SIG-M5 (cell line): ENCODE measurements around the gene CNKSR2.

Experiments
- DNase-seq: peaks from one replicate; lab custom pipeline; 2025; lab: John Stamatoyannopoulos, UW

The CNKSR2 gene

GRCh38 chrX:21374163-21374993 lies at the start of gene CNKSR2:
CNKSR2 (plus strand) TSS chrX:21374418; CDS start chrX:21374898, 480 bp downstream.
- DNase-seq, result no peak

DNA sequence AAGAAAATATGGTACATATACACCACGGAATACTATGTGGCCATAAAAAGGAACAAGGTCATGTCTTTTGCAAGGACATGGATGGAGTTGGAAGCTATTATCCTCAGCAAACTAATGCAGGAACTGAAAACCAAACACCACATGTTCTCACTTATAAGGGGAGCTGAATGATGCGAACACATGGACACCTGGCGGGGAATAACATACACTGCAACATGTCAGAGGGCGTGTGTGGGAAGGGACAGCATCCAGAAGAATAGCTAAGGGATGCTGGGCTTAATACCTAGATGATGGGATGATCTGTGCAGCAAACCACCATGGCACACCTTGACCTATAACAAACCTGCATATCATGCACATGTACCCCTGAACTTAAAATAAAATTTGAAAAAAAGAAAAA lies 19.5 kb upstream of the CNKSR2 start:
- no peak for DNase-seq

GRCh38 chrX:21355831-21356230 lies 18.4 kb upstream of the CNKSR2 start:
- DNase-seq, result no peak

GRCh38 chrX:21369613-21370012 lies 4.6 kb upstream of the CNKSR2 start:
- no peak for DNase-seq

GRCh38 chrX:21373001-21373400 lies 1.2 kb upstream of the CNKSR2 start:
- no peak for DNase-seq

DNA sequence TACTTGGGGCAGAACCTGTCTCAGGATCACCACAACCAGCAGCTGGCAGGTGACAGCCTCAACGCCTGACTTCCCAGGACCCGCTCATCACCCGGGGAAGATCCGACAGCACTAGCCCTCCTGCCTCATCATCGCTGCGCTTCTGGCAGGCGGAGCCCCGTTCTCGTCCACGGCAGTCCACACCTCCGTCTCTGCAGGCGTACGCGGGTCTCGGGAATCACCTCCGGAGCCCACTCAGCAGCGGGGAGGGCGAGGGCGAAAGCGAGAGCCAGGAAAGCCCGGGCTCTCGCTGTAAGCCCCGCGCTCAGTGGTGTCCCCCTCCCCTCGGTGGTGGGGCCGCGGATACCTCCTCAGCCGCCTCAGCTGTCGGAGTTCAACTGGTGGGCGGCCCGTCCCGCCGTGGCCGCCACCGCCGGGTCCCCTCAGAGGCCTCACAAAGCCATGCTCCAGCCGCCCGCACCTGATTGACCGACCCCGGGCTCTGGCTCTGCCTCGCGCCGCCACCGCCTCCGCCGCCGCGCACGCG lies 518 bp upstream of the CNKSR2 start:
- no peak for DNase-seq

DNA sequence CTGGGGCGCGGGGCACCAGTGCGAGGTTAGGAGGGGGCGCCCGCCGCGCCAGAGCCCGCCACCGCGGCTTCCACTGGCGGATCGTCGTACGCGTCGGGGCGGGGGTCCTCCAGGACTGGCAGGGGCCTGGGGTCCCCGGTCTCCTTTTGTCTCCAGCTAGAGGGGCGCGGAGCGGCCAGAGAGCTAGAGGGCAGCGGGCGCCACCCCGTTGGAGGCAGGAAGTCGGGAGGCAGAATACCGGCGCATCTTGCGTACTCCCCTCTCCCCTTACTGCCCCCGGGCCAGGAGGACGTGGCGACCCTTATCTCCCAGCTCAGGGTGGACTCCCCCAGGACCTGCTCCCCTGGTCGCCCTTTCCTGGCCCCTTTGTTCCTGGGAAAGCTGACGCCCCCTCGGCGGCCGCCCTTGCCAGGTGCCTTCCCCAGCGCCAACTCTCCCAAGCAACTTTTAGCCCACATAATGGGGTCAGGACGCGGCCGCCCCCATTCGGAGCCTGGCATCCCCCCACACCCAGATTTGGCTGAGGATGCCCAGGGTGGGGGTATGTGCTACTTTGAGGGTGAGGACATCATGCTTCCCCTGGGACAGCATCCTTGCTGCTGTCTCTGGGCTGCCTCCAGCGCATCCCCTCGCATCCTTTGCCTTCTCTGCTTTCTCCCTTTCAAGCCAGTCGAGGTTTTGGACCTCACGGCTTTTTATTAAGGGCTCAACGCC lies 933 bp downstream of the CNKSR2 start:
- DNase-seq, result no peak

- no peak for DNase-seq
Measured at GRCh38 chrX:21375708-21376009, 1.4 kb downstream of the CNKSR2 start.

GRCh38 chrX:21376636-21377035 lies 2.4 kb downstream of the CNKSR2 start:
- DNase-seq, result no peak

GRCh38 chrX:21379991-21380390 lies 5.8 kb downstream of the CNKSR2 start:
- DNase-seq, result no peak

- no peak for DNase-seq
Measured at GRCh38 chrX:21382715-21383114, 8.5 kb downstream of the CNKSR2 start.

DNA sequence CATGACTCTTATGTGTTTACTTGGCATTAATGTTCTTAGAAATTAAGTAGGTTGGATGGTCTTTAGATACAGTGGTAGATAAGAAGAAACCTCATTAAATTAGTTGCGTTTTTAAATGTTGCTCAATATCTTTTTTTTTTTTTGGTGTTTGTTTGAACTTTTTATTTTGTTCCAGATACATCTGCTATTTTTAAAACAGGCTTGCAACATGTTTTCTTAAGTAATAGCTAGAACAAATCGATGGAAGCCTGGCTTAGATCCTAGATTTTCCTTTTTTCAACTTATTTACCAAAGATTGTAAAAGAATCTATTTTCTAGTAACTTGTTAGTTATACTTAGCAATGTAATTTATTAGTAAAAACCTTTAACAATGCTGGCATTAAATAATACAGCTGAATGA lies 9.3 kb downstream of the CNKSR2 start:
- no peak for DNase-seq

GRCh38 chrX:21384178-21384577 lies 10.0 kb downstream of the CNKSR2 start:
- DNase-seq, result no peak

DNA sequence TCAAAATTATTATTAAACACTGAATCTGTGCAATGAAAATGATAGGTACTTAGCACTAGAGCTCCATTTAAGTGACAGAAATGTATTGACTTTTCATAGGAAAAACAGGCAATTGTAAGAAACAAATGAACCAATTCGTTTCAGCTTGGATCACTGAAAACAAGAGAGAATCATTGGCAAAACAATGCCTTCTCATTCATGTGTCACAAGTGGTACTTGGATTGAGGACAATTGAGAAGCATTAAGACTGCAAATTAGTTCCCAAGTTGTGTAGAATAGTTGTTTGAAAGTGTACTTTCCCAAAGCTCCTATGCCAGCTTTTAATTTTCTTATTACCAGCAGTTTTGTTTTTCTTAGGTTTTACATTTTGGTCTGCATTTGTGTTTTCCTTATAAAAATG lies 20.6 kb downstream of the CNKSR2 start:
- DNase-seq, result no peak

GRCh38 chrX:21398426-21398825 lies 24.2 kb downstream of the CNKSR2 start:
- DNase-seq, result no peak

DNA sequence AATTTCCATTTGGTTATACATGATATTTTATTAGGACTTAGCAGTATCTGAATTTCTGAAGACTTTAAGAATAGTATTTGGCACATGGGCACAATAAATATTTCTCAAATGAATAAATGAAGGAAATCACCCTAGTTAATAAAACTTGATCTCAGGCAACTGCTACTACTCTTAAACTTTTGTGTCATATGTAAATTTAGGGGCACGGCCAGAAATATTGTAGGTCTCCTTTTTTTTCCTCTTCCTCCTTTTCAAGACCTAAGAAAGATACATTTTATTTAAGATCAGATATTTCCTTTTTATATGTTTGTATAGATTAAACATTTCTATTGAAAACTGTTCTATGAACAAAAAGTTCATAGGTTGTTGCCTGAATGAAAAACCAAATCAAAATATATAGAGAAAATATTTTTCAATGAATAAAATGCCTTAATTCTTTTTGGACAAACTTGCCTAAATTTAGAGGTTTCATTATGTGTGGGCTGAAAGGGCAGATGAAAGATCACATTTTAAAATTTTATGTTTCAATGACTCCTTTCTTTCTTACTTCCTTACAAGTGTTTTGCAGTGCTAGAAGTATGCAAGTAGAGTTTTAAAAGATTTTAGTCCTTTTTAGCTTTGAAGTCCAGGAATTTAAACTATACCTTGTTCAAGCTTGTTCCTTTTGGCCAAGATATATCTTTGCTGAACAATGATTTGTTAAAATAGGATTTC lies 26.3 kb downstream of the CNKSR2 start:
- DNase-seq, result no peak

DNA sequence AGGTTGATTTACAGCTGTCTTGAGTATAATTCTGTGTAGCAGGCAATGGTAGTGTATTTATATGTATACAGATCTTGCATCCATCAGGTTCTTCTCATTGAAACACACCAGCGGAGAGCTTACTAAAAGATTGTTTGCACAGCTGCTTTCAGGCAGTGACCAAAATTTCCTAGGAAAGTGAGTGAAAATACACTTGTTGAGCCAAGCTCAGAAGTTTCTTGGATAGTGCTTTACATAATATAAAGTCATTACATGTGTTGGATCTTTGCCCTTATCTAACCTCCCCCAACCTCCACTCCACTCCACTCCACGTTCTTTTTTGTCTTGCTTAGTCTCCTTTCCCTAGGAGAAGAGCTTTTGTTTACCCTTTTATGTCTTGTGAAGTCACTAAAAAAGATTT lies 34.1 kb downstream of the CNKSR2 start:
- no peak for DNase-seq

- no peak for DNase-seq
Measured at GRCh38 chrX:21408788-21409187, 34.6 kb downstream of the CNKSR2 start.

DNA sequence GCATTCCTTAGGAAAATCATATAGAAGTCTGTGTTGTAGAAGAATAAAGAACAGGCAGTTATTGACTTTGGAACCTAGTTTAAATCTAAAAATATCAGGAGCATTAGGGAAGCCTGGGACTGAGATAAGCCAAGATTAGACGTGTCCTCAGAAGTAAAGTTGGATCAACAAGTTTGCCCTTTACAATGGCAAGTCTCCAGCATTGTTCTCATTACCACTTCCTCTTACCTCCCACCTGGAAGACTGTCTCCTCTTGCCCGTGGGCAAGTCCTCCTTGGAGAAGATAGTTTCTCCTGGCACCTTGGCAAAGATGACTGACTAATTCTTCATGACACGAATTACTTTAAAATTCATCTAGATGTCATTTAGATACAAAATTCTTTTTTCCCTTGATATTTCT lies 37.8 kb downstream of the CNKSR2 start:
- no peak for DNase-seq

DNA sequence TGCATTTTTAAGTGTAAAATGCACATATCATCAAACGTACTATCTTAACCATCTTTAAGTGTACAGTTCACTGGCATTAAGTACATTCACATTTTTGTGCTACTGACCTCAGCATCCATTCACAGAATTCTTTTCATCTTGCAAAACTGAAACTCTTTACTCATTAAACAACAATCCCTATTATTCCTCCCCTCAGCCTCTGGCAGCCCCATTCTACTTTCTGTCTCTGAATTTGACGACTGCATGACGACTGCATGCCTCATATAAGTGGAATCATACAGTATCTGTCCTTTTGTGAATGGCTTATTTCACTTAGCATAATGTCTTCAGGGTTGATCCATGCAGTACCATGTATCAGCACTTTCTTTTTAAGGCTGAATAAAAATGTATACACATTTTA lies 38.7 kb downstream of the CNKSR2 start:
- no peak for DNase-seq

- DNase-seq, result no peak
Measured at GRCh38 chrX:21427086-21427485, 52.9 kb downstream of the CNKSR2 start.

DNA sequence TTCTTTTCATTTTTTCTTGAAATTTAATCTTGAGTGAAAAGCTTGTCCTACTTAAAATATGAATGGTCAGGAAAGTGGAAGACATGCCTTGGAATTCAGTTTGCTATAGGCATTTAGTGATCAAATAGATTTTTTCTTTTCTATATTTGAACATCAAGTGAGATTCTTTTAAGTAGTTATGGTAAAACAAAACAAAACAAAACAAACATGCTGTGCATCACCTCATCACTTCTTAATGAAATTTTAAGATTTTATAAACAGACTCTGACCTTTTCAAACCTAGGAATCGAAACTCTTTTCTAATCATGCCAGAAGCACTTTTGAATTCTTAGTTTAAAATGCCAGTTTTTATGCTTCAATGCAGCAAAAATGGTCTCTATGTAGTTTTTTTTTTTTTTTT lies 62.8 kb downstream of the CNKSR2 start:
- no peak for DNase-seq

DNA sequence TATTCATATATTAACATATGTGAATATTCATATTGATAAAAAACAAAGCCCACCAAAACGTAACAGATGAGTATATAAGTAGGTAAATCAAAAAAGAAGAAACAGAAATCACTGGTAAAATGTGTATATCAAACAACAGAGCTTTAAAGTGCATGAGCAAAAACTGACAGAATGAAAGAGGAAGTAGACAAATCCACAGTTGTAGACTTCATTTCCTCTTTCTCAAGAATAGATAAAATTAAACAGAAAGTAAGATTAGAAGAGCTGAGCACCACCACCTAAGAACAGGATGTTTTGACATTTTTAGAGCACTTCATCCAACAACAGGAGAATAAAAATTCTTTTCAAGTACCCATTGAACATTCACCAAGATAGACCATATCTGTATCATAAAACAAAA lies 64.6 kb downstream of the CNKSR2 start:
- DNase-seq, result peak; percentile 50
